Hepatocyte (in vitro differentiated cells): ENCODE measurements around the gene FAM161A. TPM values are rescaled to one million over a fixed set of nuclear protein-coding genes. Genes with fewer than 3 reads are reported as not detected.
"Not testable (repeated sequence)": the region's sequence is repeated elsewhere in the genome, so short reads cannot be mapped to it uniquely, and the experiment has no call there.

Experiments
- DNase-seq: peaks from one replicate; pipeline ENCODE4 v3.0.0-alpha.2; 2016; ENCODE audit warnings: low spot score
- H2AFZ ChIP-seq: fragments of 200-600 bp; sonication (generic); 2 replicates; pipeline ENCODE4 v1.6.0; 2016; ENCODE audit warnings: antibody characterized with exemption, mild to moderate bottlenecking
- H3K27ac ChIP-seq: fragments of 200-600 bp; sonication (generic); 2 replicates; pipeline ENCODE4 v1.5.1; 2016; ENCODE audit warnings: mild to moderate bottlenecking
- H3K27me3 ChIP-seq: fragments of 200-600 bp; sonication (generic); 2 replicates; pipeline ENCODE4 v1.6.1; 2016
- H3K36me3 ChIP-seq: fragments of 200-600 bp; sonication (generic); replicated peaks from 2 replicates; pipeline ENCODE4 v1.5.1; 2016; ENCODE audit warnings: low read depth; ENCODE audit not compliant: insufficient read depth
- H3K4me1 ChIP-seq: fragments of 200-600 bp; sonication (generic); 2 replicates; pipeline ENCODE4 v1.5.1; 2016; ENCODE audit warnings: mild to moderate bottlenecking, moderate library complexity; ENCODE audit not compliant: insufficient read depth
- H3K4me2 ChIP-seq: fragments of 200-600 bp; sonication (generic); 2 replicates; pipeline ENCODE4 v1.6.0; 2016
- H3K4me3 ChIP-seq: fragments of 200-600 bp; sonication (generic); 2 replicates; pipeline ENCODE4 v1.5.1; 2016; ENCODE audit warnings: mild to moderate bottlenecking
- H3K79me2 ChIP-seq: fragments of 200-600 bp; sonication (generic); 2 replicates; pipeline ENCODE4 v1.6.0; 2017; ENCODE audit warnings: mild to moderate bottlenecking
- H3K9me2 ChIP-seq: fragments of 200-600 bp; sonication (generic); replicated peaks from 2 replicates; pipeline ENCODE4 v1.6.0; 2017; ENCODE audit warnings: mild to moderate bottlenecking; ENCODE audit not compliant: insufficient read depth
- H3K9me3 ChIP-seq: fragments of 200-600 bp; sonication (generic); 2 replicates; pipeline ENCODE4 v1.5.1; 2016; ENCODE audit warnings: low read depth, mild to moderate bottlenecking
- H4K20me1 ChIP-seq: fragments of 200-600 bp; sonication (generic); 2 replicates; pipeline ENCODE4 v1.6.0; 2016; ENCODE audit warnings: mild to moderate bottlenecking; ENCODE audit not compliant: insufficient read depth, poor library complexity, severe bottlenecking
- EZH2 ChIP-seq: fragments of 200-600 bp; sonication (generic); IDR thresholded peaks from 2 replicates; pipeline ENCODE4 v1.6.1; 2016; ENCODE audit warnings: antibody characterized with exemption, mild to moderate bottlenecking, borderline replicate concordance
- EZH2phosphoT487 ChIP-seq: fragments of 200-600 bp; sonication (generic); IDR thresholded peaks from one replicate; pipeline ENCODE4 v1.6.1; 2018; ENCODE audit warnings: antibody characterized with exemption, mild to moderate bottlenecking, low read depth, moderate library complexity; ENCODE audit not compliant: unreplicated experiment, severe bottlenecking
- WGBS: methylation state at CpG from one replicate; pipeline ENCODE4 v1.1.6; 2016; ENCODE audit warnings: low lambda C conversion rate; ENCODE audit errors: missing lambda C conversion rate; 5-methylcytosine and 5-hydroxymethylcytosine counted together
- polyA plus RNA-seq: library from polyadenylated mRNA; unstranded; fragments of >200 nt; fragmentation: Nextera tagmentation; extraction: Ambion mirVana; gene quantifications from 2 replicates; pipeline ENCODE4 v1.2.1, GENCODE V29; 2016
- total RNA-seq: library from RNA; depleted of rRNA; stranded (reverse); fragments of >200 nt; gene quantifications from 2 replicates; pipeline ENCODE4 v1.2.3, GENCODE V29; 2014
- TF ChIP-seq, protein P1 (sequence below): fragments of 200-600 bp; sonication (generic); IDR thresholded peaks from 2 replicates; pipeline ENCODE4 v1.5.1; 2016; ENCODE audit warnings: antibody characterized with exemption, mild to moderate bottlenecking; ENCODE audit not compliant: poor library complexity

Gene FAM161A
- total and polyA plus RNA-seq, 2 experiments from 2014 or later = 2.1 to 3.7 TPM

DNA sequence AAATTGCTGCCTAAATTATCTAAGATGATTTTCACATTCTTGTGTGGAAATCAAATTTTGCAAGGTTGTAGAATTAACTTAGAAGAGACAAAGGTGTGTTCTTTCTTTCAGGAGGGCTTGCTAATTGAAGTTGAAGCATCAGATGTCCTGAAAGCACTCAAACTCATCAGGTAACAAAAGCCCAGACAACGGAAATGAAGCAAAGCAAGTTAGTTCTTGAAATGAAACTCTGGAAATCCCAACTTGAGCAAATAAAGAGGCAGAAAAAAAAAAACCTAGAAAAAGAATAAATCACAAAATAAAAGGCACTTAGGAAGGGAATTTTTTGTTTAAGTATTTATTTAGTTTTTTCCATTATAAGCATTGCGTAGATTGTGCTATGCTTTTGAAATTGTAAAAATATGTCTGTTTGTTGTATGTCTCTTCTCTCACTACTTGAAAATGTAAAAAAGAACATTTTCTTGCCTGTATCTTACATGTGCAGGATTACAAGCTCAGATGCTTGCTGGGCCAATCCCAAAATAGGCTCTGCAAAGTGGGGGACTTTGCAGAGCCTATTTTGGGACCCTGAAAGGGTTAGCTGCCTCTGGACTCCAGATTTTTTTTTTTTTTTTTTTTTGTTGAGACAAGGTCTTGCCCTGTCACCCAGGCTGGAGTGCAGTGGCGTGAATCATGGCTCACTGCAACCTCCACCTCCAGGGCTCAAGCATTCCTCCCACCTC is 46.7 kb downstream of the FAM161A start:
- H3K4me3 ChIP-seq = no peak overlapping the region
- WGBS = 85% methylated on average over 3 of the region's 3 CpGs
- no peaks in the 10 kb centered on the region for H3K9me3 ChIP-seq
- DNase-seq = no peak
- H4K20me1 ChIP-seq = no peaks in the 10 kb centered on the region
- H3K4me2 ChIP-seq = no peak overlapping the region
- H3K27ac ChIP-seq = no peak overlapping the region
- no peak overlapping the region for H2AFZ ChIP-seq
- no peaks in the 10 kb centered on the region for H3K36me3 ChIP-seq
- TF ChIP-seq EZH2phosphoT487 (no peak), EZH2 (no peak)
- TF ChIP-seq, protein P1, sequence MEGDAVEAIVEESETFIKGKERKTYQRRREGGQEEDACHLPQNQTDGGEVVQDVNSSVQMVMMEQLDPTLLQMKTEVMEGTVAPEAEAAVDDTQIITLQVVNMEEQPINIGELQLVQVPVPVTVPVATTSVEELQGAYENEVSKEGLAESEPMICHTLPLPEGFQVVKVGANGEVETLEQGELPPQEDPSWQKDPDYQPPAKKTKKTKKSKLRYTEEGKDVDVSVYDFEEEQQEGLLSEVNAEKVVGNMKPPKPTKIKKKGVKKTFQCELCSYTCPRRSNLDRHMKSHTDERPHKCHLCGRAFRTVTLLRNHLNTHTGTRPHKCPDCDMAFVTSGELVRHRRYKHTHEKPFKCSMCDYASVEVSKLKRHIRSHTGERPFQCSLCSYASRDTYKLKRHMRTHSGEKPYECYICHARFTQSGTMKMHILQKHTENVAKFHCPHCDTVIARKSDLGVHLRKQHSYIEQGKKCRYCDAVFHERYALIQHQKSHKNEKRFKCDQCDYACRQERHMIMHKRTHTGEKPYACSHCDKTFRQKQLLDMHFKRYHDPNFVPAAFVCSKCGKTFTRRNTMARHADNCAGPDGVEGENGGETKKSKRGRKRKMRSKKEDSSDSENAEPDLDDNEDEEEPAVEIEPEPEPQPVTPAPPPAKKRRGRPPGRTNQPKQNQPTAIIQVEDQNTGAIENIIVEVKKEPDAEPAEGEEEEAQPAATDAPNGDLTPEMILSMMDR = no peak
- no peaks in the 10 kb centered on the region for H3K9me2 ChIP-seq
- H3K4me1 ChIP-seq = no peaks in the 10 kb centered on the region
- no peaks in the 10 kb centered on the region for H3K27me3 ChIP-seq
- no peaks in the 10 kb centered on the region for H3K79me2 ChIP-seq

DNA sequence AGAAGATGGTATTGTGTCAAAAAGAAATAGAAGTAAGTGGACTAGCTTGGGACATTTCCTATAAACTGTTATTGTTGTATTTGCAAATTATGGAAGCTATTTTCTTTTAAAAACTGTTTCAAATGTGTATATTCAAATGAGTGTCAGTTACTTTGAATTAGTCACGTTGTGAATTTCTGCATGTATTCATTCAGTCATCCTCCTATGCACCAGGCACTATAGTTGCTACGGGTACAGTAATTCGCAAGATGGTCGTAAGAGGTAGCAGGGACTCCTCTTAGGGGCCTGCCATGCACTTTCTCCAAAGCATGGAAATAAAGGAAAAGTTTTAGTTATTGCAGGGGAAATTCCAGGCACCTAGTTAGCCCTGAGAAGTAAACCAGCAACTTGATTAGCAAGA is 51.3 kb downstream of the FAM161A start:
- no peaks in the 10 kb centered on the region for H3K9me2 ChIP-seq
- no peaks in the 10 kb centered on the region for H4K20me1 ChIP-seq
- no peaks in the 10 kb centered on the region for H3K27me3 ChIP-seq
- no peak overlapping the region for H3K4me2 ChIP-seq
- WGBS = 87% methylated on average over 4 of the region's 4 CpGs
- H3K36me3 ChIP-seq = no peaks in the 10 kb centered on the region
- H2AFZ ChIP-seq = no peak overlapping the region
- DNase-seq = no peak
- no peaks in the 10 kb centered on the region for H3K9me3 ChIP-seq
- no peaks in the 10 kb centered on the region for H3K4me1 ChIP-seq
- TF ChIP-seq, protein P1 = no peak
- no peak for TF ChIP-seq EZH2phosphoT487
- TF ChIP-seq EZH2 = no peak
- no peak overlapping the region for H3K27ac ChIP-seq
- no peaks in the 10 kb centered on the region for H3K79me2 ChIP-seq
- H3K4me3 ChIP-seq = no peak overlapping the region

DNA sequence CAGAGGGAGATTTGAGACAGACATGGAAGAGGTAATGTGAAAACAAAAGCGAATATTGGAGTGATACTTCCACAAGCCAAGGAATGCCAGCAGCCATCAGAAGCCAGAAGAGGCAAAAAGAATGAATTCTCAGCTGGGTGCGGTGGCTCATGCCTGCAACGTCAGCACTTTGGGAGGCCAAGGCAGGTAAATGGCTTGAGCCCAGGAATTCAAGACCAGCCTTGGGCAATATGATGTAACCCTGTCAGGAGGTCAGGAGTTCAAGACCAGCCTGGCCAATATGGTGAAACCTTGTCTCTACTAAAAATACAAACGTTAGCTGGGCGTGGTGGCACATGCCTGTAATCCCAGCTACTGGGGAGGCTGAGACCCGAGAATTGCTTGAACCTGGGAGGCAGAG is 54.8 kb downstream of the FAM161A start:
- no peaks in the 10 kb centered on the region for H4K20me1 ChIP-seq
- H3K4me3 ChIP-seq = no peak overlapping the region
- WGBS = 92% methylated on average over 6 of the region's 6 CpGs
- H3K27me3 ChIP-seq = no peaks in the 10 kb centered on the region
- H3K4me1 ChIP-seq = no peaks in the 10 kb centered on the region
- H3K27ac ChIP-seq = no peak overlapping the region
- H3K36me3 ChIP-seq = no peaks in the 10 kb centered on the region
- H3K4me2 ChIP-seq = no peak overlapping the region
- no peak for TF ChIP-seq EZH2phosphoT487
- TF ChIP-seq, protein P1 = no peak
- TF ChIP-seq EZH2 = no peak
- H3K9me3 ChIP-seq = no peaks in the 10 kb centered on the region
- H3K9me2 ChIP-seq = no peaks in the 10 kb centered on the region
- H2AFZ ChIP-seq = no peak overlapping the region
- no peaks in the 10 kb centered on the region for H3K79me2 ChIP-seq
- DNase-seq = no peak

DNA sequence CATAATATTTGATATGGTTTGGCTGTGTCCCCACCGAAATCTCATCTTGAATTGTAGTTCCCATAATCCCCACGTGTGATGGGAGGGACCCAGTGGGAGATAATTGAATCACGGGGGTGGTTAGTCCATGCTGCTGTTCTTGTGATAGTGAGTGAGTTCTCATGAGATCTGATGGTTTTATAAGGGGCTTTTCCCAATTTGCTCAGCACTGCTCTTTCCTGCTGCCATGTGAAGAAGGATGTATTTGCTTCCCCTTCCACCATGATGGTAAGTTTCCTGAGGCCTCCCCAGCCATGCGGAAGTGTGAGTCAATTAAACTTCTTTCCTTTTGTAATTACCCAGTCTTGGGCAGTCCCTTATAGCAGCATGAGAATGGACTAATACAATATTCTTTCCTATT is 56.4 kb downstream of the FAM161A start:
- H3K4me3 ChIP-seq, H3K79me2 ChIP-seq, H3K36me3 ChIP-seq, H4K20me1 ChIP-seq, H3K27ac ChIP-seq, H2AFZ ChIP-seq, H3K4me2 ChIP-seq, H3K27me3 ChIP-seq, H3K9me3 ChIP-seq, H3K9me2 ChIP-seq, DNase-seq, H3K4me1 ChIP-seq: not testable (repeated sequence)
- 76% methylated on average over 4 of the region's 4 CpGs for WGBS
